ENCODE results near the gene INPP5E. TPM values are rescaled to one million over a fixed set of nuclear protein-coding genes. Genes with fewer than 3 reads are reported as not detected.

The INPP5E gene
- total and polyA plus RNA-seq, 10 of the 15 experiments (the other 5 are each of a cell fraction or from before 2014, with no cell fraction given): 0.24 to 16.0 (median 5.3) TPM

- TF ChIP-seq E4F1 (IDR thresholded peaks at IDR 0.05; ENCODE audit: borderline replicate concordance, partially characterized antibody) (no peak), NBN (IDR thresholded peaks at IDR 0.05) (no peak), RUNX3 (IDR thresholded peaks at IDR 0.05; ENCODE audit: low read length) (peak; percentile 48; the same call in 1 of the 2 replicates), CTCF (IDR thresholded peaks at IDR 0.05 in 2 of 3, conservative IDR thresholded peaks at IDR 0.05 in 1 of 3; ENCODE audit: control insufficient read depth in 2 of 3, extremely low read depth in 1 of 3, insufficient read depth in 1 of 3, low read depth in 3 of 3, low read length in 3 of 3) (peak; percentile 75 to 96 (median 89)), SUPT20H (IDR thresholded peaks at IDR 0.05; ENCODE audit: borderline replicate concordance, control insufficient read depth, low read depth, low read length) (no peak), IRF3 (IDR thresholded peaks at IDR 0.05) (peak; percentile 46; the same call in 1 of the 2 replicates), CUX1 (IDR thresholded peaks at IDR 0.05; ENCODE audit: insufficient replicate concordance, low read depth, low read length) (no peak), IKZF2 (IDR thresholded peaks at IDR 0.05) (no peak), CBX3 (IDR thresholded peaks at IDR 0.05; ENCODE audit: borderline replicate concordance, low read depth) (no peak)
- TF ChIP-seq, protein P1, sequence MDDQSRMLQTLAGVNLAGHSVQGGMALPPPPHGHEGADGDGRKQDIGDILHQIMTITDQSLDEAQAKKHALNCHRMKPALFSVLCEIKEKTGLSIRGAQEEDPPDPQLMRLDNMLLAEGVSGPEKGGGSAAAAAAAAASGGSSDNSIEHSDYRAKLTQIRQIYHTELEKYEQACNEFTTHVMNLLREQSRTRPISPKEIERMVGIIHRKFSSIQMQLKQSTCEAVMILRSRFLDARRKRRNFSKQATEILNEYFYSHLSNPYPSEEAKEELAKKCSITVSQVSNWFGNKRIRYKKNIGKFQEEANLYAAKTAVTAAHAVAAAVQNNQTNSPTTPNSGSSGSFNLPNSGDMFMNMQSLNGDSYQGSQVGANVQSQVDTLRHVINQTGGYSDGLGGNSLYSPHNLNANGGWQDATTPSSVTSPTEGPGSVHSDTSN (IDR thresholded peaks at IDR 0.05; ENCODE audit: insufficient replicate concordance, low read depth, low read length): no peak
- TF ChIP-seq, protein P2, sequence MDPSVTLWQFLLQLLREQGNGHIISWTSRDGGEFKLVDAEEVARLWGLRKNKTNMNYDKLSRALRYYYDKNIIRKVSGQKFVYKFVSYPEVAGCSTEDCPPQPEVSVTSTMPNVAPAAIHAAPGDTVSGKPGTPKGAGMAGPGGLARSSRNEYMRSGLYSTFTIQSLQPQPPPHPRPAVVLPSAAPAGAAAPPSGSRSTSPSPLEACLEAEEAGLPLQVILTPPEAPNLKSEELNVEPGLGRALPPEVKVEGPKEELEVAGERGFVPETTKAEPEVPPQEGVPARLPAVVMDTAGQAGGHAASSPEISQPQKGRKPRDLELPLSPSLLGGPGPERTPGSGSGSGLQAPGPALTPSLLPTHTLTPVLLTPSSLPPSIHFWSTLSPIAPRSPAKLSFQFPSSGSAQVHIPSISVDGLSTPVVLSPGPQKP (IDR thresholded peaks at IDR 0.05; ENCODE audit: low read depth, low read length): peak; percentile 68
- TF ChIP-seq, protein P3, sequence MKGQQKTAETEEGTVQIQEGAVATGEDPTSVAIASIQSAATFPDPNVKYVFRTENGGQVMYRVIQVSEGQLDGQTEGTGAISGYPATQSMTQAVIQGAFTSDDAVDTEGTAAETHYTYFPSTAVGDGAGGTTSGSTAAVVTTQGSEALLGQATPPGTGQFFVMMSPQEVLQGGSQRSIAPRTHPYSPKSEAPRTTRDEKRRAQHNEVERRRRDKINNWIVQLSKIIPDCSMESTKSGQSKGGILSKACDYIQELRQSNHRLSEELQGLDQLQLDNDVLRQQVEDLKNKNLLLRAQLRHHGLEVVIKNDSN (IDR thresholded peaks at IDR 0.05; ENCODE audit: borderline replicate concordance, extremely low read length, insufficient read depth, low read depth, low read length): no peak
Measured at GRCh38 chr9:136400038-136400834, 39.4 kb downstream of the INPP5E start, which contains the start of gene SNAPC4 (continued).

Data from GM12878 (cell line).